ENCODE data around the gene MTFR2.

Gene MTFR2

GRCh38 chr6:136184738-136185137 lies 65.4 kb downstream of the MTFR2 start:
- no peak for DNase-seq (ENCODE audit: low read depth)

- no peak for DNase-seq (ENCODE audit: low read depth)
Observed at GRCh38 chr6:136181861-136182260, 68.2 kb downstream of the MTFR2 start.

GRCh38 chr6:136181512-136181833 lies 68.6 kb downstream of the MTFR2 start:
- DNase-seq (ENCODE audit: low read depth) = no peak

All from stimulated activated CD8-positive, alpha-beta memory T cell treated with anti-CD3 and anti-CD28 coated beads, Interleukin-4, amount 100 ng/mL, for 24 hours (primary cell).